K562 (cell line): ENCODE measurements around the gene SLC24A1. TPM values are rescaled to one million over a fixed set of nuclear protein-coding genes. Genes with fewer than 3 reads are reported as not detected.
A peak's percentile ranks its signal among the peaks of the same experiment; 100 is the strongest.

Source experiments
- AFF4 ChIP-seq: sonication (generic); formaldehyde crosslinking; IDR thresholded peaks from 2 replicates; pipeline ENCODE4 v1.8.0; 2023; ENCODE audit warnings: mild to moderate bottlenecking, missing genetic modification reagents
- ETV6 ChIP-seq, 3 experiments: fragments of 150-350 bp in 1 of 3; sonication (generic) in 1 of 3; formaldehyde crosslinking in 1 of 3; IDR thresholded peaks; 2 replicates each; pipeline versions ENCODE4 v1.6.1 to v1.8.0; 2014 to 2022; ENCODE audit warnings: borderline replicate concordance in 2 of 3, low read depth in 2 of 3, antibody characterized with exemption in 1 of 3, low read length in 1 of 3, mild to moderate bottlenecking in 1 of 3, missing genetic modification reagents in 1 of 3
- FOXA3 ChIP-seq, 2 experiments: fragments of 450-650 bp in 1 of 2; sonication (generic) in 1 of 2; formaldehyde crosslinking; IDR thresholded peaks in 1 of 2; conservative IDR thresholded peaks in 1 of 2; 2 replicates each; pipeline versions ENCODE4 v1.4.0 to v1.8.0; 2020 to 2022; ENCODE audit warnings: mild to moderate bottlenecking in 2 of 2, missing genetic modification reagents in 1 of 2
- GATAD2A ChIP-seq: fragments of 450-650 bp; IDR thresholded peaks from 2 replicates; pipeline ENCODE4 v1.6.1; 2017
- HEY1 ChIP-seq: fragments of 250-450 bp; sonication (Bioruptor Pico); IDR thresholded peaks from 2 replicates; pipeline ENCODE4 v1.5.0; 2020; ENCODE audit warnings: mild to moderate bottlenecking, moderate library complexity, borderline replicate concordance
- JUNB ChIP-seq: fragments of 450-650 bp; formaldehyde crosslinking; conservative IDR thresholded peaks from 2 replicates; pipeline ENCODE4 v1.4.0; 2020; ENCODE audit warnings: mild to moderate bottlenecking
- MCM7 ChIP-seq, 2 experiments: fragments of 450-650 bp; IDR thresholded peaks; 2 replicates each; pipeline ENCODE4 v1.6.1; 2016 to 2018
- MTA3 ChIP-seq: fragments of 450-650 bp; formaldehyde crosslinking; IDR thresholded peaks from 2 replicates; pipeline ENCODE4 v1.6.1; 2017; ENCODE audit warnings: mild to moderate bottlenecking, borderline replicate concordance
- NR2C1 ChIP-seq, 2 experiments: fragments of 450-650 bp; IDR thresholded peaks; 2 replicates each; pipeline ENCODE4 v1.6.1; 2017; ENCODE audit warnings: mild to moderate bottlenecking in 2 of 2, antibody characterized with exemption in 1 of 2, inconsistent platforms in 1 of 2, missing compliant biosample characterization in 1 of 2, missing genetic modification characterization in 1 of 2
- SIX5 ChIP-seq, 2 experiments: IDR thresholded peaks; 2 replicates each; pipeline ENCODE4 v1.6.1; 2011; ENCODE audit warnings: low read length in 2 of 2, borderline replicate concordance in 1 of 2, low read depth in 1 of 2, mild to moderate bottlenecking in 1 of 2, moderate library complexity in 1 of 2; ENCODE audit not compliant: insufficient read depth in 1 of 2
- ZBTB33 ChIP-seq: sonication (generic); formaldehyde crosslinking; IDR thresholded peaks from 2 replicates; pipeline ENCODE4 v1.8.1; 2023; ENCODE audit warnings: mild to moderate bottlenecking, missing genetic modification reagents
- ZNF24 ChIP-seq: fragments of 450-650 bp; IDR thresholded peaks from 2 replicates; pipeline ENCODE4 v1.6.1; 2016
- ZNF609 ChIP-seq: sonication (generic); formaldehyde crosslinking; IDR thresholded peaks from 2 replicates; pipeline ENCODE4 v1.8.1; 2023; ENCODE audit warnings: missing genetic modification reagents, mild to moderate bottlenecking, borderline replicate concordance
- ZNF707 ChIP-seq: fragments of 250-450 bp; sonication (Bioruptor Pico); conservative IDR thresholded peaks from 2 replicates; pipeline ENCODE4 v1.8.0; 2022; ENCODE audit warnings: inconsistent platforms, mild to moderate bottlenecking, moderate library complexity
- polyA plus RNA-seq, 8 experiments: library from polyadenylated mRNA; depleted of rRNA in 4 of 8; stranded (reverse) in 5 of 8; unstranded in 3 of 8; fragments of >200 nt; fragmentation: Nextera tagmentation in 2 of 8; fragmentation: Illumina TruSeq in 1 of 8; extraction: Ambion mirVana in 2 of 8; extraction: Trizol in 1 of 8; gene quantifications; 2 replicates each; pipeline versions ENCODE4 v1.2.1 to v1.2.3, GENCODE V29; 2011 to 2014; ENCODE audit warnings: inconsistent platforms in 1 of 8, missing spikeins in 1 of 8
- total RNA-seq, 7 experiments: library from RNA; depleted of rRNA in 6 of 7; stranded (reverse); fragments of >200 nt in 6 of 7; fragmentation: Illumina TruSeq in 2 of 7; extraction: Trizol in 2 of 7; gene quantifications; 2 replicates each; pipeline versions ENCODE4 v1.2.1 to v1.2.3, GENCODE V29; 2011 to 2021; ENCODE audit warnings: low replicate concordance in 1 of 7

Gene SLC24A1
- total and polyA plus RNA-seq, 9 of the 15 experiments (the other 6 are each of a cell fraction or from before 2014, with no cell fraction given) = 3.1 to 8.2 (median 5.5) TPM

- TF ChIP-seq ZNF609 (no peak), NR2C1 (IDR thresholded peaks at IDR 0.05) (peak; percentile 84), NR2C1 (tag; IDR thresholded peaks at IDR 0.05) (peak; percentile 92), SIX5 (IDR thresholded peaks at IDR 0.05; ENCODE audit: borderline replicate concordance in 1 of 2, insufficient read depth in 1 of 2, low read depth in 1 of 2, low read length in 2 of 2) (peak; percentile 51 to 53; a peak in 3 of 4 replicates), ETV6 (IDR thresholded peaks at IDR 0.05; ENCODE audit: borderline replicate concordance in 1 of 2, low read depth in 2 of 2, low read length in 1 of 2) (peak in 1 of 2 experiments; percentile 66; a peak in 1 of 4 replicates), ETV6 (CRISPR knock-in tag; IDR thresholded peaks at IDR 0.05; ENCODE audit: borderline replicate concordance) (no peak), HEY1 (CRISPR knock-in tag) (no peak), MTA3 (peak; percentile 96), GATAD2A (peak; percentile 86), MCM7 (IDR thresholded peaks at IDR 0.05) (no peak), FOXA3 (CRISPR knock-in tag; conservative IDR thresholded peaks at IDR 0.05 in 1 of 2, IDR thresholded peaks at IDR 0.05 in 1 of 2) (0 out of 4 replicates have a peak, but pooled peaks of 1 of the 2 experiments have one; percentile 44), ZNF707 (no peak), AFF4 (CRISPR knock-in tag) (no peak; the same call in 1 of the 2 replicates), ZBTB33 (CRISPR knock-in tag) (no peak; the same call in 1 of the 2 replicates), ZNF24 (peak; percentile 64; the same call in 1 of the 2 replicates), JUNB (CRISPR knock-in tag) (no peak)
Observed at GRCh38 chr15:65610871-65611718, 10.6 kb upstream of the SLC24A1 start, which contains the start of gene INTS14 (continued).
